Anterior cingulate cortex (tissue), 58 donors: ENCODE results near the gene SLC26A2.

Source experiments
- DNase-seq, 58 donors: peaks; one replicate each; lab custom pipeline; 2025; lab: John Stamatoyannopoulos, UW

The SLC26A2 gene

GRCh38 chr5:149959406-149960236, 937 bp upstream of the SLC26A2 start:
- DNase-seq: peak in 6 of 58 donors; percentile 7 to 49 (median 14)

DNA sequence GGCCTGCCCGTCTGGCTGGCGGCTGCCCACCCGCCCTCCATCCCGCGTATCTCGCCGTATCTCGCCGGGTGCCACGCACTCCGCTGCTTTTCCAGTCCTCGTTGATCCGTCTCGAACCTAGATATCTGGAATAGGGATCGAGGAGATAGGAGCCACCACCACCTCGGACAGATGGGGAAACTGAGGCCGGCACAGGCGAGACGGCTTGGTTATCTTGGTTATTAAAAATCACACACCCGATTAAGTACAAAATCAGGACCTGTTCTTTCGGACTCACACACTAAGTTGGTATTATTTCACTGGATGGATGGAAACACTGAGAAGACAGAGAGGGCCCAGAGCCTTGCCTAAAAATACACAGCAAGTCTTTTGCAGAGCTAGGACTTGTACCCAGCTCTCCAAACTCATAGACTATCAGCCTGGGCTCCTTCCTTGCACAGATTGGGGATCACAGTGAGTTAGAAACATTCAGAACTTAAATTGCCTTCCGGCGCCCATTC, 678 bp downstream of the SLC26A2 start:
- DNase-seq: peak in 3 of 58 donors; percentile 30 to 43 (median 32)

- DNase-seq: peak in 3 of 58 donors; percentile 7 to 15 (median 13)
Measured at GRCh38 chr5:149961957-149962409, 1.4 kb downstream of the SLC26A2 start.

DNA sequence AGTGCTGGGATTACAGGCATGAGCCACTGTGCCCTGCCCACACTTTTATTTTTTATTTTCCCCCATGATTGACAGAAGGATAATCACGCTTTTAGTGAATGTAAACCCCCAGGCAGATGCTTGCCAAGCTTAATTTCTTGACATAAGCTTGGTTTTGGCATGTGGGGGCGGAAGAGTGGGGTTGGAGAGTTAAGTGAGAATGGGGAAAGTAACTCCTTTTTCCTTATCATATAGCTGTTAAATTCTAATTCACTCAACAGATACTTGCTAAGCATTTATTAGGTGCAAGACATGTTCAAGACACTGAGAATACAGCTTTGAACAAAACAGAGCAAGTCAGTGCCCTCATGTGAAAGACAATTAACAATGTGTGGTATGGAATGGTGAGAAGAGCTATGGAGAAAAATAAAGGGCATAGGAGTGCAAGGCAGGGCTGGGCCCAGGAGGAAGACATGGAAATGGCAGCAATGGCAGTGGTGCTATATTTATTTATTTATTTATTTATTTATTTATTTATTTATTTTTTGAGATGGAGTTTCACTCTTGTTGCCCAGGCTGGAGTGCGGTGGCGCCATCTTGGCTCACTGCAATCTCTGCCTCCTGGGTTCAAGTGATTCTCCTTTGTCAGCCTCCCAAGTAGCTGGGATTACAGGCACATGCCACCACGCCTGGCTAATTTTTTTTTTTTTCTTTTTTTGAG, 2.2 kb downstream of the SLC26A2 start:
- peak in 1 of 58 donors; percentile 9 for DNase-seq

GRCh38 chr5:149963729-149964128, 3.2 kb downstream of the SLC26A2 start:
- DNase-seq: no peak

DNA sequence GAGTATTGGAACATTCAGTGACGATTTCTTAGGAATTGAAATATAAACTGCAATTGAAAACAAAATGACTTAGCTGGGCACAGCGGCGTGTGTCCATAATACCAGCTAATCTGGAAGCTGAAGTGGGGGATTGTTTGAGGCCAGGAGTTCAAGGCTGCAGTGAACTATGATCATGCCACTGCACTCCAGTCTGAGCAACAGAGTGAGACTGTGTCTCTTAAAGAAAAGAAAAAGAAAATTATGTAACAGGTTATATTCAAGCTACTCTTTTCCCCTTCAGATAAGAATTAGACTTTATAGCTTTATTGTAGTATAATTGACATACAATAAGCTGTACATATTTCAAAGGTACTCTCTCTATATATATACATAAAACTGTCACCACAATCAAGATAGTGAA, 6.4 kb downstream of the SLC26A2 start:
- no peak for DNase-seq

GRCh38 chr5:149969181-149969930, 8.8 kb downstream of the SLC26A2 start:
- no peak for DNase-seq

DNA sequence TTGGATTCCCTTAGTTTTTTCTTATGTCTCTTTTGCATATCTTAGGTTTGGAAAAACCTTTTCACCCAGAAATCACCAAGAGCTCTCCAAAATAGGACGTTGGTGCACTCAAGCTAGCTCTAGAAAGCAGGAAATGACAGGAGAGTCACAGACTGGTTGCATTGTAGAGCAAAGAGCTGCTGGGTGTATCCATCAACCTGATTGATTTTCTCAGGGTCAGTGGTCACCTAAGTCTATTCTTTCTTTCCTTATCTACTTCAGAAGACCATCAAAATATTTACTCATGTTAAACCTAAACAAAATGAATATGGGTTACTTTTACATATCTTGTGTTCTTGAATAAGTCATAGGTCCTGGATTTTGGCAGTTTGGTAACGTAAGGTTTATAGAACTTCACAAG, 14.9 kb downstream of the SLC26A2 start:
- no peak for DNase-seq

DNA sequence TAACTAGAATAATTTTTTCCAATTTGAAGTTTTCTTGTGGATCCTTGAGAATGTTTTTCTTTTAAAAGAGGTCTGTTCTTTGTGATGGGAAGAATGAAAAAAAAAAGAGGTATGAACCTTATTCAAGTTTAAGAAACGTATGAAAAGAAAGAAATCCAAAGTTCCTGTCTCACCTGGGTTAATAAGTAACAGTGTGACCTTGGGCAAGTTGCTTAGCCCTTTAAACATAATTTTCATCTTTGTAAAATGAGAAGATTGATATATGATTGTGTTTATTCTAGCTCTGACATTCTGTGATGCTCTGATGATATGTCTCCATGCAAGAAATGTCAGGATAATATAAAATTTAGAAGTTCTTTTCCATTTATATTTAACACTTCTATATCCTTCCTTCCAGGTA, 19.3 kb downstream of the SLC26A2 start:
- DNase-seq: no peak

GRCh38 chr5:149981206-149981605, 20.6 kb downstream of the SLC26A2 start:
- no peak for DNase-seq

GRCh38 chr5:149982505-149982904, 21.9 kb downstream of the SLC26A2 start:
- no peak for DNase-seq

- no peak for DNase-seq
Measured at GRCh38 chr5:149988126-149988525, 27.6 kb downstream of the SLC26A2 start.

DNA sequence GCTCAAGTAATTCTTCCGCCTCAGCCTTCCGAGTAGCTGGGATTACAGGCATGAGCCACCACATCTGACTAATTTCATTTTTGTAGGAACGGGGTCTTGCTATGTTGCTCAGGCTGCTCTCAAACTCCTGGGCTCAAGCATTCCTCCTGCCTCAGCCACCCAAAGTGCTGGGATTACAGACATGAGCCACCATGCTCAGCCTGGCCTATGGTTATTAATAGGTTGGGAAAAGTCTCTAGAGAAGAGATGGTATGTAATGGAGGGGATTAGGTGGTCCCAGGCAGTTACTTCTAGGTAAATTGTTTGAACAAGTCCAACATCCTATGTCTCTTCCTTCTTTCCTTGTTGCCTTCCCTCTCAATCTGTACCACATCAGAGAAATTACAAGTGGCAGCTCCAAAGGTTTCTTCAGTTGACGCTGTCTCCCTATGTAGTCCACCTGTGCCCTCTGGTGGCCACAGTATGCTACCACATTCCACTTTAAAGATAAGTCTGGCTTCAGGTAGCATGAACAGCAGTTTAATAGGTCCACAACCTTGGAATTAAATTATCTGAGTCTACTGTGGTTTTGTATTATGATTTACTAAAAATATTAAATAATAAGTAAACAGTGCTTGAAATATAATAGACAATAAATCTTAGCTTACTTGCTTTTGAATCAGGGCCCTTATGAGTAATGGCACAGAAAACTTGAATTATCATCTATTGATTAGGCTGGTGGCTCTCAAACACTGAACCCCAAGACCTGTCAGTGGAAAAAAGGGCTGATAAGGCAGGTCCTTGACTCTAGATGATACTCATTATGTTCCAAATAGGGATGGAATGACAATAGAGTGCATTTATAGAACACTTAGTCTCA, 30.2 kb downstream of the SLC26A2 start:
- DNase-seq: peak in 45 of 58 donors; percentile 5 to 74 (median 32)

DNA sequence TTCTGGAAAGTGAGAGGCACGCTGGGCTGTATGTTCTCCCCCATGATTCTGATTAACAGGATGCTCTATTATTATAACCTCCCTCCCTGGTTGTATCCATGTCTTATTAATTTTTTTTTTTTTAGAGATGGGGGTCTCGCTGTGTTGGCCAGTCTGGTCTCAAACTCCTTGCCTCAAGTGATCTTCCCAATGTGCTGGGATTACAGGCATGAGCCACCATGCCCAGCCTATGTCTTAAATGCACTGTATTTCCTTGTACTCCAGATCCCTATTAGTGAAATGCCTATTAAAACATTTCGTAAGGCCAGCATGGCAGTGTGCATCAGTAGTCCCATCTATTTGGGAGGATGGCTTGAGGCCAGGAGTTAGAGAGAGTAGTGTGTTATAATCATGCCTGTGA, 32.9 kb downstream of the SLC26A2 start:
- no peak for DNase-seq

DNA sequence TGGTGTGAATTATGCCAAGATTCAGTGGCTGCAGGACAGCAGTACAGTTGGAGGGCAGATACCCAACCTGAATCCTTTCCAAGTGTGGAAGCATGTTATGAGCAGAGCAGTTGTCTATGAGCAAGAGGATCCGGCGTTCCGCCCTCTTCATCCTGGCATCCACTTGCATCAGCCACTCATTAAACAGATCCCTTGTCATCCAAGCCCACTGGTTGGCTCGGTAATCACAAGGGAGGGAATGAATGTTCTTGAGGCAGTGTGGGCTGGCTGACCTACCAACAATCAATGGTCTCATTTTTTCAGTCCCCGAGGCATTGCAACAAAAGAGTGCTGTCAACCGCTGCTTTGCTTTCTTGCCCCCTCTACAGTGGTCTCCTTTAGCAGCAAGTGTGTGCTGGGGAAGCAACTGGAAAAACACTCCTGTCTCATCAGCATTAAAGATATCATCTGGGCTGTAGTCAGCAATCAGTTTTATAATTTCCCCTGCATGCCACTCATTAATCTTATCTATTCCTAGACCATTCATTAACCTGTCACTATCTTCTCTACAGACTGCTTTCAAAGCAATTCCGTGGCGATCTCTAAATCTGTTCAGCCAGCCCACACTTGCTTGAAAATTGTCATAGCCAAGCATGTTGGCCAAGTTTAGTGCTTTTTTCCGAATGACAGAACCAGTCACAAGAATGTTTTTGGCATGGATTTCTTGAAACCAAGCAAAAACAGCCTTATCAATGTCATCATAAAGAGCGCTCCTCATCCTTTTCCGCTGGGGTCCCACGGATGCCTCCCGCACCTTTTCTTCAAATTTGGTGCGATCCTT, 35.0 kb downstream of the SLC26A2 start:
- DNase-seq: peak in 43 of 58 donors; percentile 9 to 73 (median 39)

- DNase-seq: no peak
Measured at GRCh38 chr5:149996205-149996890, 35.8 kb downstream of the SLC26A2 start.

GRCh38 chr5:149998281-149998680, 37.7 kb downstream of the SLC26A2 start:
- no peak for DNase-seq

GRCh38 chr5:149999359-149999758, 38.8 kb downstream of the SLC26A2 start:
- DNase-seq: no peak
